ENCODE data around the gene APBA2.

APBA2 gene

DNA sequence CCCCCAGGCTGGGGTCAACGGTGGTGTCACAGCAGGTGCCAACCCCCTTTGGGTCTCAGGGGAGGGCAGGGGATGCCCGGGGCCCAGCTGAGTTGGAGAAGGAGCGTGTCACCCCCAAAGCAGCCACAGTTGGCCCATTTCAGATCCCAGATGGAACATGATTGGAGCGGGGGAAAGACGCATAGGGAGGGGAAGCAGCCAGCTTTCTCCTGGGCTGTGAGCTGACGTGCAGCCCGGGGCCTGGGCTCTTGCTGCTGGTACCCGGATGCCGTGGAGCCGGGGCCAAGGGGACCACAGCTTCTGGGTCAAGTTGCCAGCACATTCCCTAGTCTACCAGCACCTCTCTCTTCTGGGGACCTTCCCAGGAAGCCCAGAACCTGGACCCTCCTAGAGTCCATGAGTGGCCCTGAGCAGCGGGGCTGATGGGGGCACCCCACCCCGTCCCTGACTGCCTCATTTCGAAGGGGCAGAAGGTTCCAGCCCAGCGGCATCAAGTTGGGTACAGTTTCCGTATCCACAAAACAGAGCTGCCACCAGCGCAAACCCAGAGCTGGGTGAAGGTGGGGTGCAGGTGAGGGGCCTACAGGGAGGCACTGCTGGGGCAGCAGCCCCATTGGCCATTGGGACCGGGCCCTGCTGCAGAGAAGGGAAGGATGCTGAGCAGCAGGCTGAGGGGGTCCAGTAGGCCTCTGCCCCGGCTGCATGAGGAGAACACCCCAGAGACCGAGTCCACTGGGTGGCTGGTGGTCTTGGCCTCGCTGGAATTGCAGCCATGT lies 235.0 kb downstream of the APBA2 start:
- no peak for DNase-seq (ENCODE audit: low read depth in 2 of 2)

DNA sequence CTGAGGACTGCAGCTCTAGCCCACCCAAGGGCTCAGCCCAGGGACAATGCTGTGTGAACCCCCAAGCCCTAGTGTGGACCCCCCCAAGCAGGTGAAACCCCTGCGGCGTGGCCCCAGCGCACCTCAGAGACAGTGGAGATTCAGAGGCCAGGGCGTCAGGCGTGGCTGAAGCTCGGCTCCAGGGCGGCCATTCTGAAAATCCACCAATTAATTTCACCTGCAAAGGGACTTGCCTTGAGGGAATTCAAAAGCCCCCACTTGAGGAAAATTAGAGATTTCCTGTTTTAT lies 235.5 kb downstream of the APBA2 start:
- DNase-seq (ENCODE audit: low read depth in 2 of 2) = no peak

DNA sequence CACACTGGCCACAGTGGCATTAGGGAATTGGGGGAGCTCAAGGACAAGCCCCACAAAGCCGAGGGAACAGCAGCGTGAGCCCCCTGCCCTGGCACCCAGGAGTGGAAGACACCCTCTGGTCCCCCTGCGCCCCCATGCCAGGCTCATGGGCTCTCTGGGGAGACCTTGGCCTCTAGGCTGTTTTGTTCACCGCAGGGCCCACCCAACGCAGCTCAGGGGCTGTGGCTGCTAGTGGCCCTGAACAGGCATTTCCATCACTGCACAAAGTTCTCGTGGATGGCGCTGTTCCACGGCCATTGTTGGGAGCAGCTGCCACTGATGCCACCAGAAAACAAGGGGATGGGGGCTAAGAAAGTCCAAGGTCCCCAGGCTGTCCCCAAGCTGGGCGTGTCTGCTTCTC lies 236.1 kb downstream of the APBA2 start:
- no peak for DNase-seq (ENCODE audit: low read depth in 2 of 2)

DNA sequence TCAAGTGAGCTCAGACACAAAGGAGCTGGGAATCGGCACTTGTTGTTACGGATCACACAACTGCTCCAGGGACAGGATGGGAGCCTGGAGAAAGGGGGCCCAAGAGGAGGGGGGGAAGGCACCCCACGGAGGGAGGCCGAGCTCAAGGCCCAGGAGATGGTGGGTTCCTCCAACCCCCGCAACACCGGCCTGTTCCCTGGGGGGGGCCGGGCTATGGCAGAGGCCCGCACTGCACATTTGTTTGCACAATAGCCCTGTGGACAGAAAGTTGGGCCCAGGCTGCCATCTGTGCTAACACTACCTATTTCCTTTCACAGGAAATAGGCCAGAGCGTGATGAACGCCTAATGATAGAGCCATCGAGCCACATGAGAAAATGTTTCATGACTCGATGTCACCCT lies 236.7 kb downstream of the APBA2 start:
- DNase-seq (ENCODE audit: low read depth in 2 of 2) = no peak

DNA sequence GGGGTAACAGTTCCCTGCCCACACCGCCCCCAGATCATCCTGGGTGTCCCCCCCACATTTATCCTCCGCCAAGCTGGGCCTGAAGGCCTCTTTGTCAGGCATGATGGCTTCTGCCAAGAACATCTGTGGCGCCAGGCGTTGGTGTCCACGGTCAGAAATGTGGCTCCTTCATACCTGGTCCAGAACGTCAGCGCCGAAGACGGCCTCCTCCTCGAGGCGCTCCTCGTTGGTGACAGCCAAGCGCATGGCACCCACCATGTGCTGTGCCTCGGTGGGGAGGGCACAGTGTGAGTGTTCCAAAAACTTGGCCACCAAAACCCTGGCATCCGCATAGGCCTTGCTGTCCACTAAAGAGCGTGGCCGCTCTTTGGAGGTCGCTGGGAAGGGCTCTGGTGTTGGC lies 237.4 kb downstream of the APBA2 start:
- no peak for DNase-seq (ENCODE audit: low read depth in 2 of 2)

DNA sequence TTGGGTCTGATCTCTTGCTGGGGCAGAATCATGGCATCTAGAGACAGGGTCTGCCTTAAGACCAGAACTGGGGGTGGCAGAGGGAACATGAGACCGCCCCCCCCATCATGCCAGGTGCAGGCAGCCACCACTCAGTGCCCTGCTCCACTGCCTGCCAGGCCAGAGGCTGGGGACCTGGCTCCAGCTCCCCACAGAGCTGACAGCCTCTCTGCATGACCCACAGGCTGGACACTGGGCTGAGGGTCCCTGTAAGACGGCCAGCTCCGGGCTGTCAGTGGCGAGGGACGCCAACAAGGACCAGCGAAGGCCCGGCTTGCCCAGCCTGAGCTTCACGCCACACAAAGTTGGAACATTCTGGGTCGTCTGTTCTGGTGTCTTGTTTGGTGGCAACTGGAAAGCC lies 238.2 kb downstream of the APBA2 start:
- DNase-seq (ENCODE audit: low read depth in 2 of 2) = no peak

DNA sequence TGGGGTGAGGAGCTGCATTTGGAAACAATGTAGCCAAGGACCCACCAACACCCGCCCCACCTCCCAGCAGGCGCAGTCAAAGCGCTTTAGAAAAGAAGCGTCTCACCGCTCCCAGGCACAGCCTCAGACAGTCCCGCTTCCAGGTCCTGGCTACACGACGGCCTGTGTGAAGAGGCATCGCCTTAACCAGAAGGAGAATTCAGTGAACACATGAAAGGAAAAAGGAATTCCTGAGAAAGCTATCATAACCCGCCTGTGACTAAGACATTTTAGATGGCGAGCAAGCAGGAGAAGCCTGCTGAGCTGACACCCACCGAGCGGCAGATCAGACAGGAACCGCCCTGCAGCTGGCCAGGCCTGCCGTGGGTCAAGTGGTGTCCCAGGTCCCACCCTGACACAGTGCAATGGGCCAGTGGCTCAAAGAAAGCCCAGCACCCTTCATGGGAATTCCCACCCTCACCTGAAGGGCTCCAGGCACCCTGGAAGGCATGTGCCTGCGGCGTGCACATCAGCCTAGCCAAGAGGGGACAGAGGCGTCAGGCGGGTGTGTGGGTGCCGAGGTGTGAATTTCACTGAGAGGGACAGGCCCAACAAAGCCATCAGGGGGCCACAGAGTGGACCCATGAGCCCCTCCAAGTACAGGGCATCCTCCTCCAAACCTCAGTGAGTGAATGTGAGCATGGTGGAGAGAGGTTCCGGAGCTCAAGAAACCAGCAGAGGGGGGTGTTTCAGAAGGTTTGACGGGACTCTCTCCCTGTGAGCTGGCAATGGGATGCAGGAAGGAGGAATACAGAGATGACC lies 239.0 kb downstream of the APBA2 start:
- no peak for DNase-seq (ENCODE audit: low read depth in 2 of 2)

DNA sequence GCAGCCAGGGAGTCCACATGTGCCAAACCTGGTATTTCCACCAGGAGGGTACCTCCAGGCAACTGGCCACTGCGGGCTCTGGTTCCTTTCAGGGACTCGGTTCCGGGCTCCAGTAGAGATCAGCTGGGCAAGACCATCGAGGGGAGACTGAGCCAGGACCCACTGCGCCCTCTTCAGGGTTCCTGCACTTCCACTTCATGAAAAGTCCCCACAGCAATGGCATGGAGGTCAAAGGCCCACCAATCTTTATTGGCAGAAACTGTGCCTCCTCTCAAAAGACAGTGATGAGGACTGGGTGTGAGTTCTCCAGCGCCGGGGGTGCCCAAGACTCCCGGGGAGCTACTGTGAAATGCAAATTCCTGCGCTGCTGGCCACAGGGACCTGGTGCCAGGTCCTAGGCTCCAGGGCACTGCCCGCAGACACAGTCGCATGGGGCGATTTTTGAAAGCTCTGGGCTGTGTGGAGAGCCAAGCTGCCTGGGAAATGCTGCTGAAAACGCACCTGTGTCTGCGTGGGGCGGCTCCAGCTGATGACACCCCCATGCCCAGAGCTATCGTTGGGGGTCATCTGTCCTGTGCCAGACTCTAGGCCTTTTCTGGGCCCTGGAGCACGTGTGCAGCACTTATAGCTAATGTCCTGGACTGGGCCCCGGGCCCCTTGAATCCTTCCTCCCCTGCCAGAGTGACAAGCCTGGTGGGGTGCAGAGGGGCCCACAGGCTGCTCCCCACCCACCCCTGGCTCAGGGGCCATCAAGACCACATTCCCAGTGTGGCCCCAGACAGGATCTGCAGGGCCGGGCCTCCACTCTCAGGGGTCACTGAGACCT lies 239.8 kb downstream of the APBA2 start:
- DNase-seq (ENCODE audit: low read depth in 2 of 2) = no peak

DNA sequence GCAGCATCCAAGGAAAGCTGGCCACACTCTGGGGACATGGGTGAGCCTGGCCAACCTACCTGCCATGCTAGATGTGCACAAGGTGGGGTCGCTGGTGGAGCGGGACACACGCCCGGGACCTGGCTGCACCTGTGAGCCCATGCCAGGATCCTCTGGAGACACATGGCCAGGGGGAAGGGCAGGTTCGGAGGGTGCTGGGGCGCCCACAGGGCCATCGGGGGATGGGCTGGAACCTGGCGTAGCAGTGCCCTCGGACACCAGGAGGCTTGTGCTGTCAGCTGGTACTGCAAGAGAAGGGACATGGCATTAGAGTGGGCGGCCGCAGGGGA lies 240.4 kb downstream of the APBA2 start:
- DNase-seq (ENCODE audit: low read depth in 2 of 2) = no peak

DNA sequence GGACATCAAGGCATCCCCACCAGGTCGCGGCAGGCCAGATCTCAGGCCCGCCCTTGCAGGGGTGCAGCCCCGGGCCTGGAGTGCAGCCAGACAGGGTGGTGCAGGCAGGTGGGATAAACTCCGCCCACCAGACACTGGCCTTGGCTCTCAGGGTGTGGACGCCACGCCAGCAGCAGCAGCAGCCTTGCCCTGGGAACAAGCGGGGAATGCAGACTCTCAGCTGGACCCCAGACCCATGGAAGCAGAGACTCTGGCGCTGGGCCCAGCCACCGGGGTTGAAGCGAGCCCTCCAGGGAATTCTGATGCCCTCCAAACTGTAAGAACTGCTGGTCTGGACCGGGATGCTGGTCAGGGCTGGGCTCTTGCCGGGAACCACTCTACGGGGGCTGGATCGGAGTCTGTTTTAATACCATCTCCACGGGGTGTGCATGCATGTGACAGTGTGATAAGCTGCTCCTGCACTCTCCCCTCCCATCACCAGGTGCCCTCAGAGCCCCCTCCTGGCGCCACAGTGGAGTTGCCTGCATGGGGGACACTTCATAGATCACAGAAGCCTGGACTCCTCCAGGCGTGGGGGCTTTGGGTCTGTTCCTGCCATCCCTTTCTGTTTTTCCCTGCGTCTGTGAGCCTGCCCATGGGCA lies 241.2 kb downstream of the APBA2 start:
- DNase-seq (ENCODE audit: low read depth in 2 of 2) = no peak

DNA sequence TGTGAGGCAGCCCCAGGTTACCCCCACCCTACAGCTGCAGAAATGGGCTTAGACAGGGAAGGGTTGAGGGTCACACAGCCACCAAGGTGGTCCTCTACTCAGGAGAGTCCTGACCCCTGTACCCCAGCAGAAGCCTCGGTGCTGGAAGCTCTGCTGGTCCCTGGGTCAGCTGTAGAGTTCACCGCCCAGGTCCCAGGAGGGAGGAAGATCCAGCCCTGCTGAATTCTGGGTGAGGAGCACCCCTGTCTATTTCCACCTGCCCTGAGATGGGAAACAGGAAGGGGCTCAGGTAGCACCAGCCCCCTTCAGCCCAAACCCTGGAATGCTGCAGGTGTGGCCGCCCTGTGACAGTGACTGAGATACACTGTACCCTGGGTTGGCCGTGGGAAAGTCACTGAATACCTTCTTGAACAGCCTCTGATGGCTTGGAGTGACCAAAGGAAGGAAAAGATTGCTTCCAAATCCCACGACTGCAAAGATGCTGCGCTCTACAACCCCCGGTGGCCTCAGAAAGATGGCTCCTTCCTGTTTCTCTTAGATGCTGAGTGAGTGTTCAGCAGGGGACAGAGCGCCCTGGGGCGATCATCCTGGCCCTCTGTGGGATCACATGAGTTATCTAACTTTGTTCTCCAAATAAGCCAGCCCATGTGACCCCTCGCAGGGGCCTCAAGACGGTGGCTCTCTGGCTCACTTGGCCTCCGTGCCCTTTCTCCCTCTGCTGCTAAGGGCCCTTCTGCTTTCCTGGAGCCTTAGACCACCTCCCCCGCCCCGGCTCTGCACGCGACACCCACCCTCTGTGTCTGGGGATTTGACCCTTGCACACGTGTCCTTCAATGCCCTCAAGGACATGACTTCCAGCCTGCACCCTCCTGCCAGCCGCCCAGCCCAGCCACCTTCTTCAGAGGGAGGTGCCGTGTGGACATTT lies 242.0 kb downstream of the APBA2 start:
- DNase-seq (ENCODE audit: low read depth in 2 of 2) = no peak

DNA sequence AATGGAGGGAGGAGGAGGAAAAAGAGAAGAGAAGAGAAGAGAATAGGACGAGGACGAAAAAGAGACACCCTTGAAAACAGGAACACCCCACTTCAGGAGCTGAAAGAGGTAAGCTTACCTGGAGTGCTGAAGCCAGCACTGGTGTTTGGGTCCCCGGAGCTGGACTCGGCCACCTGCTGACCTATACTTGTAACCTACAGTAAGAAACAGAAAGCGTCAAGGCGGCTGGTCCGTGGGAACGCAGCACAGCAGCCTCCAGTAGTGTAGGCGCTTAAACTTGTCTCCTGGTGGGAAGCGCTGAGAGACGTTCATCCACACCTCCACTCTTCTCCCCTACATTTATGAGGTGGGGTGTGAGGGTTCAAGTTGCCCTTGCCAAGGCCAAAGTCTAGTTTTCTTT lies 242.9 kb downstream of the APBA2 start:
- DNase-seq (ENCODE audit: low read depth in 2 of 2) = no peak

DNA sequence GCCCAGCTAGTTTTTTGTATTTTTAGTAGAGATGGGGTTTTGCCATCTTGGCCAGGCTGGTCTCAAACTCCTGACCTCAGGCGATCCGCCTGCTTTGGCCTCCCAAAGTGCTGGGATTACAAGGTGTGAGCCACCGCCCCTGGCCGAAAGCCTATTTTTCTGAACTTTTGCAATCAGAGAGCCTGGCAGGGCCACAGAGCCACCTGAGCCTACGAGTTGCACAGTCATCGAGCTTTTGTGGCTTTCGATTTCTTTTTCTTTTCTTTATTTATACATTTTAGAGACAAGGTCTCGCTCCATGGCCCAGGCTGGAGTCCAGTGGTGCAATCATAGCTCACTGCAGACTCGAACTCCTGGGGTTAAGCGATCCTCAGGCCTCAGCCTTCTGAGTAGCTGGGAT lies 243.4 kb downstream of the APBA2 start:
- no peak for DNase-seq (ENCODE audit: low read depth in 2 of 2)

DNA sequence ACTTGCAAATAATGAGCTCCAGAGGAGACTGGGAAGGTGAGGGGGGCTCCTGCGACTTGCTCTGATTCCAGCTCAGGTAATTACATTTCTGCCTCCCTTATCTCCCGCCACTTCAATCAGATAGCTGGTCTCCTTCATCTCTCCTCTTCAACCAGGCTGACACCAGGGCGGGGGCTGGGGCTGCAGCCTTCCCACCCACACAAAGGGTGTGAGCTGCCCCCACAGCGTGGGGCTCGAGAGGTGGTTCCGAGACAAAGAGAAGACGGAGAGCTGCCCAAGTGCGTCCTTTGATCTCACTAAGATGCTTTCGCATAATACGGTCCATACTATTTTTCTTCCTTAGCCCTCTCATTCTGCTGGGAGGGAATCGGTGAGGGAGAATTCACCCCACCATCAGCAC lies 244.2 kb downstream of the APBA2 start:
- no peak for DNase-seq (ENCODE audit: low read depth in 2 of 2)

DNA sequence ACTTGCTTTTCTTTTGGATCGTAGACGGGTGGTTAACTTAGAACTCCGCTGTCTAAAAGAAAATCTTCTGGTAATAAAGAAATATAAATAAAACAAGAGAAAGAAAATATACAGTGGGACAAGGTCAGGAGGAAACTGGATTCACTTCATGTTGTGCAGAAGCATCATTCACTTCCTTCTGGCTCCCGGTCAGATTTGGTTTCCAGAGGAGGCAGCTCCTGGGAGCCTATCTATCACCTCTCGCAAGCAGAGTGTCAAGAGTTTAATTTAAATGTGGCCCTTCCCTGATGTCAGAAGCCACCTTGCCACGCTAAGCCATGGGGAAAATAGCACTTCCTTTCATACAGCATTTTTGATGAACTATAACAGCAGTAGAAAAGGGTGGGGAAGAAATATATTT lies 244.7 kb downstream of the APBA2 start:
- no peak for DNase-seq (ENCODE audit: low read depth in 2 of 2)

DNA sequence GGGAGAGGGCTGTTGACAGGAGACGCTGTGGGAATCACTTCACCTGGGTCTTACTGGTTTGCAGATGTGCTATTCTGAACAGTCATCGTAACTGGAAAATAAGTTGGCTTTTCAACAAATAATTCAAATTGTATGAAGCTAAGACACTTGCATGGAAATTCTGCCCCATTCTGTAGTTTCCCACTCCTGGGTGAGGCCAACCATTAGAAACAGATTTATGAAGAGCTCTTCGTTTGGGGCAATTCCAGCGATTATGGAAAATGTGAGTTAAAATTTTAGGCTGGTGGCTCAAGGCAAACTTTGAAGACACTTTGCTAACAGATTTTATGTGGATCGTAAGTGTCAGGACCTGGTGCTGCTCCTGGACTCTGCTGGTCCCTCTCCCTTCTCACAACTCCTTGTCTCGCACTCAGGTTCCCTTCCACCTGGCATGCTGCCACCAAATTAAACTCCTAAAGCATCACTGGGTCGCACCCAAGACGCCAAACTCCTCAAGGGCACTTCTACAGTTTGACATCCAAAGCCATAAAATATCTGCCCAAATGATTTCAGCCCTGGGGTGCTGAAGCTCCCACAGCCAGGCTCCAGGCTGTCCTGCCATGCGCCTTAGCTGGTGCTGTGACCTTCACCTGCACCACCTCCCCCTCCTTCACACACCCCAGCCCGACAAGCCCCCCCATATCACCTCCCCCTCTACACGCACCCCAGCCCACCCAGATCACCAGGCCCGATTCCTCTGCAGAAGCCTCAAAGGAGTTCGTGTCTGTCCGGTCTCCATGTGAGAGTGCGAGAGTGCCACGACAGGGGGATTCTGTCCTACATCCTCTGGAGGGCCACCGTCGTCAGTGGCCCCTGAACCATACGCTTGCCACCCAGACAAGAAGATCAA lies 245.4 kb downstream of the APBA2 start:
- DNase-seq (ENCODE audit: low read depth in 2 of 2) = no peak

DNA sequence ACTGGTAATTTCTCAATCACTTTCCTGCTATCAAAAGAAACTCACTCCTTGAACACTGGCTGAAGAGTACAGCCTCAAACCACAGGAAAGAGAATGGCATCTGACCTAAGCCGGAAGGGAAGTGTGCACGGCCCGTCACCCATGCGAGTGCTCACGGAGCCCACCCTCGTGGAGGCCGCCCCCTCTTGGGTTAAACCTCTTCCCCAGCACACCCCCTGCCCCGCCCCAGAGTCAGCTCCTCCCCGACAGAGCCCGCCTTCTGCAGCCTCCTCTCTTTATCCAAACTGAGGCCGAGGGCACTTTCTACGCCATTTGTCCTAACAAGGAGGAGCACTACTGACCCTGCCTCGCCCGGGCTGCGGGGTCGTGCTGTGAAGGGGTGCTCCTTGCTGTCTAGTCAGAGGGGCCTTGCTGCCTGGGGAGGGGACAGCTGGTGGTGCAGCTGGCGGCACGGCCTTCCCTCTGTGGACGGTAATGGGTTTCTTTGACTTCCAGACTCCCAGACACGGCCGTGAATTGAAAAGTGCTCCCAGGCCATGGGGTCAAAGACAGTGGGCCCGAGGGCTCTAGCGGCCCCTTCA lies 246.2 kb downstream of the APBA2 start:
- DNase-seq (ENCODE audit: low read depth in 2 of 2) = no peak

DNA sequence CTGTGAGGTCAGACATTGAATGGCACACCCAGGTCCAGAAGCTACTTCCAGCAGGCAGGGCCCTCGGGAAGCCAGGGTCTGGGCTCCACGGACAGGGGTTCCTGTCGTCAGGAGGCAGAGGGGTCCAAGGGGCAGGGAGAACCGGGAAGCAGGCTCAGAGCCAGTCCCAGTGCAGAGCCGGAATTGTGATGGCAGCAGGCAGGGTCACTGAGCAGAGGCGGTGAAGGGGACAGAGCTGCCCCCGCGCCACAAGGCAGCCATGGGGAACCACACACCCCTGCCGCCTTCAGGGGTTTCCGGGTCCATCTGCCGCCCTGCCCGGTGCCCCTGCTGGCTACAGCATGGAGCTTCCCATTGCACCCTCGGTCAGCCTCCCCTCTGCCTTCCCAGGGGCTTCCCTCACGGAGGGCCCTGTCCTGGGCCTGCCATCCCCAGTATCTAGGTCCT lies 247.0 kb downstream of the APBA2 start:
- DNase-seq (ENCODE audit: low read depth in 2 of 2) = no peak

DNA sequence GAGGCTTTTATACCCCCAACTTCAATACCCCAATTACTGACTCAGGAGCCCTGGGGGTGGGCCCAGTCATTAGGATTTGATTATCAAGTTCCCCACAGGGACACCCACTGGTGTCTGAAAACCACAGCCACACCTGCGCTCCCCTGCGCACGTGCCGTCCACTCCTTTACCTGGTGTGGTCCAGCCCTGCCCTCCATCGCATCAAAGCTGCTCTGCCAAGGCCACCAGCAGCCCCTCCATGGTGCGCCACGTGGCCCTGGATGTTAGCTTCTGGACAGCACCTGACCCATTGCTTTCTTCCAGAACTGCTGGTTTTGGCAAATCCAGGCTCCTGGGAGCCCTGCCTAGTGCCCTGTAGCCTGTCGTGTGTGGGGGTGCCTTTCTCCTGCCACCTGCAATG lies 247.5 kb downstream of the APBA2 start:
- DNase-seq (ENCODE audit: low read depth in 2 of 2) = no peak

DNA sequence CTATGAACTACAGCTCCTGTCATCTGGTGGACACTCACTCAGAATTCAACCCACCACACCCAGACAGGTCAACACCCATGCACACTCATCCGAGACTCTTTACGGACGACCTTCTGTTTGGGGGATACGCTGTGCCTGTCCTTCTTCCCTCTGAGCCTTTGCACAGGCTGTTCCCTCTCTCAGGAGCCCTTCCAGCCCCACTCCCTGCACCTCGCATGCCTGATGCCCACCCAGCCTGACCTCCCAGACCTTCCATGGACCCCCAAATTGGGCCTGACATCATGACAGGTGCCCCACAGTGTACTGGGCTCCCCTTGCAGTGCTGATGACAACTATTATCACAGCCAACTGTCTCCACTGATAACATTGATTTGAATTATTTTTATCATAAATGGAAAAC lies 248.0 kb downstream of the APBA2 start:
- no peak for DNase-seq (ENCODE audit: low read depth in 2 of 2)

Data from activated CD8-positive, alpha-beta memory T cell treated with anti-CD3 and anti-CD28 coated beads for 4 hours (primary cell).